Esophagus squamous epithelium (tissue), 4 donors: ENCODE measurements around the gene MVB12B.

Source experiments
- POLR2A ChIP-seq, 4 donors: fragments of 450-650 bp; IDR thresholded peaks; one replicate each; pipeline ENCODE4 v1.6.1; 2017; ENCODE audit warnings: antibody characterized with exemption in 4 of 4, mild to moderate bottlenecking in 4 of 4, moderate library complexity in 3 of 4
- TF ChIP-seq, protein P1 (sequence below), 6 experiments: fragments of 450-650 bp in 4 of 6; fragments of 200-600 bp in 2 of 6; sonication (generic) in 2 of 6; IDR thresholded peaks; one replicate each; pipeline ENCODE4 v1.5.1; 2016 to 2019; ENCODE audit warnings: antibody characterized with exemption in 6 of 6, mild to moderate bottlenecking in 4 of 6, moderate library complexity in 4 of 6

DNA sequence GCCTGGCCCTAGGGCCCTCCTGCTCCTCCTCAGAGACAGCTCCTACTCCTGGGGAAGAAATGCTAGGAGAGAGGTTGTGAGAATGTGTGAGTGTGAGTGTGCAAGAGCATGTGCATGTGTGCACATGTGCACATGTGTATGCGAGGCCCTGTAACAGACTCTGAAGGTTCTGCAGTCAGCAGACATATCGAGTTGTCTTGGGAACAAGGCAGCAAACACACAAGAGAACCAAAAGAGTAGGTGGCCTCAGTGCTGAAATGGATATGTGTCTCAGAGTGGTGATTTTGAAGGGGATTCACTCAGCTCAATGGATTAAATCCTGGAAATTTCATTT lies 50.5 kb downstream of the MVB12B start:
- TF ChIP-seq, protein P1, sequence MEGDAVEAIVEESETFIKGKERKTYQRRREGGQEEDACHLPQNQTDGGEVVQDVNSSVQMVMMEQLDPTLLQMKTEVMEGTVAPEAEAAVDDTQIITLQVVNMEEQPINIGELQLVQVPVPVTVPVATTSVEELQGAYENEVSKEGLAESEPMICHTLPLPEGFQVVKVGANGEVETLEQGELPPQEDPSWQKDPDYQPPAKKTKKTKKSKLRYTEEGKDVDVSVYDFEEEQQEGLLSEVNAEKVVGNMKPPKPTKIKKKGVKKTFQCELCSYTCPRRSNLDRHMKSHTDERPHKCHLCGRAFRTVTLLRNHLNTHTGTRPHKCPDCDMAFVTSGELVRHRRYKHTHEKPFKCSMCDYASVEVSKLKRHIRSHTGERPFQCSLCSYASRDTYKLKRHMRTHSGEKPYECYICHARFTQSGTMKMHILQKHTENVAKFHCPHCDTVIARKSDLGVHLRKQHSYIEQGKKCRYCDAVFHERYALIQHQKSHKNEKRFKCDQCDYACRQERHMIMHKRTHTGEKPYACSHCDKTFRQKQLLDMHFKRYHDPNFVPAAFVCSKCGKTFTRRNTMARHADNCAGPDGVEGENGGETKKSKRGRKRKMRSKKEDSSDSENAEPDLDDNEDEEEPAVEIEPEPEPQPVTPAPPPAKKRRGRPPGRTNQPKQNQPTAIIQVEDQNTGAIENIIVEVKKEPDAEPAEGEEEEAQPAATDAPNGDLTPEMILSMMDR (IDR thresholded peaks at IDR 0.05): no peak
- TF ChIP-seq POLR2A (IDR thresholded peaks at IDR 0.05): no peak
